Thyroid gland (tissue), 4 donors: ENCODE results near the gene KPNA1.

Experiments
- CTCF ChIP-seq, 6 experiments: fragments of 200-600 bp in 3 of 6; fragments of 450-650 bp in 3 of 6; sonication (generic) in 3 of 6; IDR thresholded peaks; one replicate each; pipeline ENCODE4 v1.5.1; 2016 to 2019; ENCODE audit warnings: antibody characterized with exemption in 6 of 6, mild to moderate bottlenecking in 2 of 6, inconsistent platforms in 1 of 6, moderate library complexity in 1 of 6
- POLR2A ChIP-seq, 2 donors: fragments of 450-650 bp; IDR thresholded peaks; one replicate each; pipeline ENCODE4 v1.6.1; 2017; ENCODE audit warnings: antibody characterized with exemption in 2 of 2, mild to moderate bottlenecking in 2 of 2, moderate library complexity in 1 of 2

GRCh38 chr3:122516846-122517360, 2.2 kb upstream of the KPNA1 start:
- TF ChIP-seq POLR2A (IDR thresholded peaks at IDR 0.05) (no peak), CTCF (IDR thresholded peaks at IDR 0.05) (no peak)
